Vagina (tissue), 2 donors: ENCODE measurements around the gene GLG1.
"Not testable (repeated sequence)": the region's sequence is repeated elsewhere in the genome, so short reads cannot be mapped to it uniquely, and the experiment has no call there.

Experiments used
- POLR2A ChIP-seq, 2 donors: fragments of 450-650 bp; IDR thresholded peaks; one replicate each; pipeline ENCODE4 v1.6.1; 2017; ENCODE audit warnings: antibody characterized with exemption in 2 of 2, mild to moderate bottlenecking in 2 of 2, moderate library complexity in 2 of 2
- POLR2AphosphoS5 ChIP-seq, 2 donors: sonication (generic); formaldehyde crosslinking; IDR thresholded peaks; one replicate each; pipeline ENCODE4 v1.9.0; 2017; ENCODE audit warnings: antibody characterized with exemption in 2 of 2, mild to moderate bottlenecking in 2 of 2, low read depth in 1 of 2; ENCODE audit not compliant: insufficient read depth in 1 of 2
- TF ChIP-seq, protein P1 (sequence below), 3 experiments: fragments of 450-650 bp in 2 of 3; fragments of 200-600 bp in 1 of 3; sonication (generic) in 1 of 3; IDR thresholded peaks; one replicate each; pipeline ENCODE4 v1.5.1; 2017 to 2019; ENCODE audit warnings: antibody characterized with exemption in 3 of 3, mild to moderate bottlenecking in 2 of 3, moderate library complexity in 2 of 3

GRCh38 chr16:74406600-74407361 lies 200.1 kb downstream of the GLG1 start:
- TF ChIP-seq, protein P1, sequence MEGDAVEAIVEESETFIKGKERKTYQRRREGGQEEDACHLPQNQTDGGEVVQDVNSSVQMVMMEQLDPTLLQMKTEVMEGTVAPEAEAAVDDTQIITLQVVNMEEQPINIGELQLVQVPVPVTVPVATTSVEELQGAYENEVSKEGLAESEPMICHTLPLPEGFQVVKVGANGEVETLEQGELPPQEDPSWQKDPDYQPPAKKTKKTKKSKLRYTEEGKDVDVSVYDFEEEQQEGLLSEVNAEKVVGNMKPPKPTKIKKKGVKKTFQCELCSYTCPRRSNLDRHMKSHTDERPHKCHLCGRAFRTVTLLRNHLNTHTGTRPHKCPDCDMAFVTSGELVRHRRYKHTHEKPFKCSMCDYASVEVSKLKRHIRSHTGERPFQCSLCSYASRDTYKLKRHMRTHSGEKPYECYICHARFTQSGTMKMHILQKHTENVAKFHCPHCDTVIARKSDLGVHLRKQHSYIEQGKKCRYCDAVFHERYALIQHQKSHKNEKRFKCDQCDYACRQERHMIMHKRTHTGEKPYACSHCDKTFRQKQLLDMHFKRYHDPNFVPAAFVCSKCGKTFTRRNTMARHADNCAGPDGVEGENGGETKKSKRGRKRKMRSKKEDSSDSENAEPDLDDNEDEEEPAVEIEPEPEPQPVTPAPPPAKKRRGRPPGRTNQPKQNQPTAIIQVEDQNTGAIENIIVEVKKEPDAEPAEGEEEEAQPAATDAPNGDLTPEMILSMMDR (IDR thresholded peaks at IDR 0.05) = not testable (repeated sequence)
- not testable (repeated sequence) for TF ChIP-seq POLR2A (IDR thresholded peaks at IDR 0.05); POLR2AphosphoS5 (IDR thresholded peaks at IDR 0.05; ENCODE audit: insufficient read depth in 1 of 2, low read depth in 1 of 2)
